Measurements from ENCODE around the gene PPP2R5A.

- TF ChIP-seq, protein P1, sequence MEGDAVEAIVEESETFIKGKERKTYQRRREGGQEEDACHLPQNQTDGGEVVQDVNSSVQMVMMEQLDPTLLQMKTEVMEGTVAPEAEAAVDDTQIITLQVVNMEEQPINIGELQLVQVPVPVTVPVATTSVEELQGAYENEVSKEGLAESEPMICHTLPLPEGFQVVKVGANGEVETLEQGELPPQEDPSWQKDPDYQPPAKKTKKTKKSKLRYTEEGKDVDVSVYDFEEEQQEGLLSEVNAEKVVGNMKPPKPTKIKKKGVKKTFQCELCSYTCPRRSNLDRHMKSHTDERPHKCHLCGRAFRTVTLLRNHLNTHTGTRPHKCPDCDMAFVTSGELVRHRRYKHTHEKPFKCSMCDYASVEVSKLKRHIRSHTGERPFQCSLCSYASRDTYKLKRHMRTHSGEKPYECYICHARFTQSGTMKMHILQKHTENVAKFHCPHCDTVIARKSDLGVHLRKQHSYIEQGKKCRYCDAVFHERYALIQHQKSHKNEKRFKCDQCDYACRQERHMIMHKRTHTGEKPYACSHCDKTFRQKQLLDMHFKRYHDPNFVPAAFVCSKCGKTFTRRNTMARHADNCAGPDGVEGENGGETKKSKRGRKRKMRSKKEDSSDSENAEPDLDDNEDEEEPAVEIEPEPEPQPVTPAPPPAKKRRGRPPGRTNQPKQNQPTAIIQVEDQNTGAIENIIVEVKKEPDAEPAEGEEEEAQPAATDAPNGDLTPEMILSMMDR (IDR thresholded peaks at IDR 0.05), result no peak
- TF ChIP-seq POLR2A (IDR thresholded peaks at IDR 0.05) (no peak), EP300 (IDR thresholded peaks at IDR 0.05; ENCODE audit: low read depth) (no peak), POLR2AphosphoS5 (IDR thresholded peaks at IDR 0.05) (no peak)
Observed at GRCh38 chr1:212237651-212238050, 47.6 kb upstream of the PPP2R5A start.
